OCI-LY7 (cell line): Measurements from ENCODE around the gene MBD3L2. TPM values are rescaled to one million over a fixed set of nuclear protein-coding genes. Genes with fewer than 3 reads are reported as not detected.

Experiments
- BruUV-seq: library from RNA; stranded (reverse); fragments of 400-500 nt; replicated peaks from 2 replicates; lab custom pipeline; 2021; lab: Mats Ljungman, UMichigan
- CTCF ChIA-PET: fragments of 300-600 bp; sonication (Branson Sonifier 250); formaldehyde crosslinking; loops from one replicate; lab custom pipeline; 2022; ENCODE audit warnings: antibody characterized with exemption; ENCODE audit not compliant: unreplicated experiment; lab: Charles Lee
- POLR2A ChIA-PET: fragments of 300-600 bp; sonication (Branson Sonifier 250); formaldehyde crosslinking; loops from one replicate; lab custom pipeline; 2022; ENCODE audit warnings: antibody characterized with exemption; lab: Charles Lee
- DNase-seq: peaks from one replicate; pipeline ENCODE4 v3.0.0-alpha.2; 2015; ENCODE audit warnings: low spot score
- H2AFZ ChIP-seq: fragments of 200-600 bp; sonication (generic), shearing (Covaris generic); 2 replicates; pipeline ENCODE4 v1.6.1; 2014; ENCODE audit warnings: mild to moderate bottlenecking, antibody characterized with exemption, low read length, moderate library complexity
- H3K27ac ChIP-seq: fragments of 200-600 bp; sonication (generic); 2 replicates; pipeline ENCODE4 v1.5.1; 2014; ENCODE audit warnings: mixed run types, low read depth, mild to moderate bottlenecking, moderate library complexity, low read length, inconsistent platforms; ENCODE audit not compliant: poor library complexity, severe bottlenecking
- H3K36me3 ChIP-seq: fragments of 200-600 bp; sonication (generic); 2 replicates; pipeline ENCODE4 v1.6.1; 2014; ENCODE audit warnings: mild to moderate bottlenecking, antibody characterized with exemption, low read length, moderate library complexity, mixed read lengths; ENCODE audit not compliant: insufficient read depth
- H3K4me1 ChIP-seq: fragments of 200-600 bp; sonication (generic); 2 replicates; pipeline ENCODE4 v1.5.1; 2014; ENCODE audit warnings: mild to moderate bottlenecking, low read length; ENCODE audit not compliant: insufficient read depth, poor library complexity, severe bottlenecking
- H3K4me2 ChIP-seq: fragments of 200-600 bp; sonication (generic); 2 replicates; pipeline ENCODE4 v1.6.1; 2014; ENCODE audit warnings: mild to moderate bottlenecking, low read length
- H3K4me3 ChIP-seq: fragments of 200-600 bp; sonication (generic); 2 replicates; pipeline ENCODE4 v1.5.1; 2014; ENCODE audit warnings: mild to moderate bottlenecking, low read depth, low read length; ENCODE audit not compliant: poor library complexity, severe bottlenecking
- H3K79me2 ChIP-seq: fragments of 200-600 bp; sonication (generic); 2 replicates; pipeline ENCODE4 v1.6.1; 2016; ENCODE audit warnings: low read depth, mild to moderate bottlenecking, low read length, moderate library complexity, mixed read lengths; ENCODE audit not compliant: insufficient read depth
- H3K9me2 ChIP-seq: fragments of 200-600 bp; sonication (generic); 2 replicates; pipeline ENCODE4 v1.6.1; 2016; ENCODE audit warnings: mild to moderate bottlenecking, low read length, mixed read lengths; ENCODE audit not compliant: insufficient read depth
- H3K9me3 ChIP-seq: fragments of 200-600 bp; sonication (generic); 2 replicates; pipeline ENCODE4 v1.6.1; 2014; ENCODE audit warnings: mild to moderate bottlenecking, mixed run types, low read length, mixed read lengths
- H4K20me1 ChIP-seq: fragments of 200-600 bp; sonication (generic); 2 replicates; pipeline ENCODE4 v1.6.1; 2014; ENCODE audit warnings: mild to moderate bottlenecking, antibody characterized with exemption, low read length, moderate library complexity, mixed read lengths; ENCODE audit not compliant: insufficient read depth
- CTCF ChIP-seq: fragments of 200-600 bp; sonication (generic); conservative IDR thresholded peaks from 2 replicates; pipeline ENCODE4 v1.5.1; 2014; ENCODE audit warnings: mild to moderate bottlenecking, antibody characterized with exemption, low read length, moderate library complexity, mixed read lengths
- EZH2phosphoT487 ChIP-seq: fragments of 200-600 bp; sonication (generic); IDR thresholded peaks from 2 replicates; pipeline ENCODE4 v1.6.1; 2018; ENCODE audit warnings: low read depth, borderline replicate concordance, mild to moderate bottlenecking, mixed run types, antibody characterized with exemption, low read length, moderate library complexity, mixed read lengths
- intact Hi-C: fragments of 100-400 bp; cut with micrococcal nuclease; formaldehyde crosslinking; loops from one replicate; pipeline ENCODE4 v1.10.0; 2022; ENCODE audit not compliant: unreplicated experiment
- total RNA-seq, 2 experiments: library from RNA; depleted of rRNA in 1 of 2; stranded (reverse); fragments of >200 nt in 1 of 2; shearing (Covaris generic) in 1 of 2; gene quantifications; 2 replicates each; pipeline ENCODE4 v1.2.3, GENCODE V29; 2014 to 2022

Gene MBD3L2
- total RNA-seq, 2 experiments from 2014 or later = not detected

DNA sequence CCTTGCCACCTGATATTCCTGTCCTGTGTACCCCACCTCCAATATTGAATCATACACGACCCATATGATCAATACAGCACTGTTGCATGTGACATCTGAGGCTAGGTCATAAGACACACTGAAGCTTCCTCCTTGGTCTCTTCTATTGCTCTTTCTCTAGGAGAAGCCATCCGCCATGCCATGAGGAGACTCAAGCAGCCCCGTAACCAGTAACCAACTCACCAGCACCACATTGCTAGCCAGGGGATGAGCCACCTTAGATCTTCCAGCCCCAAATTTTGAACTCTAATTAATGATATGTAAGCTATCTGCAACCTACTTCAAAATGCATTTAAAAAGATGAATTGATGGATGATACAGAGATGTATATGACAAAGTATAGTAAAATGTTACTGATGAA lies 49.0 kb downstream of the MBD3L2 start:
- H3K4me1 ChIP-seq = peaks cover 22% of the 10 kb centered on the region
- peaks cover 5% of the 10 kb centered on the region; the same call in 1 of the 2 replicates for H3K9me3 ChIP-seq
- H4K20me1 ChIP-seq = no peaks in the 10 kb centered on the region
- POLR2A ChIA-PET = interaction anchor here (1.8 kb wide), 1 partner anchor 232 kb away, joined by 10 read pairs; no protein-coding TSS in a partner anchor
- H3K79me2 ChIP-seq = no peaks in the 10 kb centered on the region
- TSS peak; percentile 79 for BruUV-seq
- intact Hi-C loops = loop anchor here (2.0 kb wide), 1 partner anchor 251 kb away; the partner anchor contains the start of gene ARHGEF18
- peak overlapping the region; percentile 38; the same call in 1 of the 2 replicates for H2AFZ ChIP-seq
- peak overlapping the region; percentile 67 for H3K4me3 ChIP-seq
- no peak for DNase-seq
- no peaks in the 10 kb centered on the region for H3K9me2 ChIP-seq
- no peak for TF ChIP-seq CTCF
- no peak for TF ChIP-seq EZH2phosphoT487
- H3K4me2 ChIP-seq = peak overlapping the region; percentile 86
- CTCF ChIA-PET = no interaction called here
- H3K27ac ChIP-seq = no peak overlapping the region
- no peaks in the 10 kb centered on the region for H3K36me3 ChIP-seq

DNA sequence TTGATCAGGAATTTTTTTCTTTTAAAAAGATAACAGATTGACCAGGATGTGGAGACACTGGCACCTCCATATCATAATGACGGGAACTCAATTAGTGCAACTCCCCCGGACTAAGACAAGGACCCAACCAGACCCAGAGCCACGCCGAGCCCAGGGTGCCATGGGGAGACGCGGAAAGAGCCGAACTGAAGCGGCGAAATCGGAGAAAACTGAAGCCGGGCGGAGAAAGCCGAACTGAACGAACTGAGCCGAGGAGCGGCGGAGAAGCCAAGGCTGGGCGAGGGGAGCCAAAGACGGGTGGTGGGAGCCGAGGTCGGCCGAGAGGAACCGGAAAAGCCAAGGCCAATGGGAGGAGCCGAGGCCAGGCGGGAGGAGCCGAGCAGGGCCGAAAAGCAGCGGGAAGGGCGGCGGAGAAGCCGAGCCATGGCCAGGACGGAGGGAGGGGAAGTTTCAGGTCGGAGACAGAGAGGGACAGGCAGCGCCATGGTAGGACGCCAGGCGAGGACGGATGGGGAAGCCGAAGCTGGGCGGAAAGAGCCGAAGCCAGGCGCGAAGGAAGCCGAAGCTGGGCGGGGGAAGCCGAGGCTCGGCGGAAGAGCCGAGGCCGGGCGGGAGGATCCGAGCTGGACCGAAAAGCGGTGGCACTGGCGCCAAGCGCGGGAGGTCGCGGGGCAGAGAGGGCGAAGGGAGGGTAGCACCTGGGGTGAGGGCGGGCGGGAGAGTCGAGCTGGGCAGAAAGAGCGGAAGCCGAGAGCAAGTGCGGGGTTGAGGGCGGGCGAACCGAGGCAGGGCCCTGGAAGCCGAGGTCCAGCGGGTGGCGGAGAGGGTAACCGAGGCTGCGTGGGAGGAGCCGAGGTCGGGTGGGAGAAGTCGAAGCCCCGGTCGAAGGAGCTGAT lies 49.8 kb downstream of the MBD3L2 start:
- peak; percentile 93 for DNase-seq
- CTCF ChIA-PET = interaction anchor here (0.6 to 1.0 kb wide), 2 partner anchors 243 to 250 kb away, joined by 3 read pairs; partner anchors contain the start of gene ARHGEF18
- Histone ChIP-seq H3K4me2 (peak overlapping the region; percentile 86), H3K4me1 (peaks cover 22% of the 10 kb centered on the region), H2AFZ (peak overlapping the region; percentile 38), H4K20me1 (no peaks in the 10 kb centered on the region), H3K36me3 (no peaks in the 10 kb centered on the region), H3K79me2 (no peaks in the 10 kb centered on the region), H3K9me3 (peaks cover 5% of the 10 kb centered on the region; the same call in 1 of the 2 replicates), H3K4me3 (peak overlapping the region; percentile 67), H3K9me2 (no peaks in the 10 kb centered on the region), H3K27ac (peak overlapping the region; percentile 57)
- POLR2A ChIA-PET = interaction anchor here (0.6 to 1.8 kb wide), 16 partner anchors 14 to 251 kb away, joined by 3 to 10 read pairs (median 4); partner anchors contain the start of genes ARHGEF18 and ZNF557
- intact Hi-C loops = loop anchor here (2.0 kb wide), 1 partner anchor 250 kb away; the partner anchor contains the start of gene ARHGEF18
- TF ChIP-seq CTCF = no peak
- no peak for TF ChIP-seq EZH2phosphoT487
- no TSS peak for BruUV-seq
